Suprapubic skin (tissue), 4 donors: ENCODE data around the gene NPAS1.

Experiments used
- EP300 ChIP-seq: sonication (generic); formaldehyde crosslinking; IDR thresholded peaks from one replicate; pipeline ENCODE4 v1.6.1; 2017; ENCODE audit warnings: antibody characterized with exemption
- POLR2A ChIP-seq, 2 donors: fragments of 450-650 bp; IDR thresholded peaks; one replicate each; pipeline ENCODE4 v1.6.1; 2017; ENCODE audit warnings: antibody characterized with exemption in 2 of 2, mild to moderate bottlenecking in 2 of 2, moderate library complexity in 2 of 2
- POLR2AphosphoS5 ChIP-seq, 3 donors: sonication (generic); formaldehyde crosslinking; IDR thresholded peaks; one replicate each; pipeline ENCODE4 v1.6.1; 2017; ENCODE audit warnings: antibody characterized with exemption in 3 of 3
- TF ChIP-seq, protein P1 (sequence below), 2 donors: fragments of 200-600 bp in 1 of 2; fragments of 450-650 bp in 1 of 2; sonication (generic) in 1 of 2; IDR thresholded peaks; one replicate each; pipeline ENCODE4 v1.5.1; 2016 to 2019; ENCODE audit warnings: antibody characterized with exemption in 2 of 2, mild to moderate bottlenecking in 1 of 2, moderate library complexity in 1 of 2

DNA sequence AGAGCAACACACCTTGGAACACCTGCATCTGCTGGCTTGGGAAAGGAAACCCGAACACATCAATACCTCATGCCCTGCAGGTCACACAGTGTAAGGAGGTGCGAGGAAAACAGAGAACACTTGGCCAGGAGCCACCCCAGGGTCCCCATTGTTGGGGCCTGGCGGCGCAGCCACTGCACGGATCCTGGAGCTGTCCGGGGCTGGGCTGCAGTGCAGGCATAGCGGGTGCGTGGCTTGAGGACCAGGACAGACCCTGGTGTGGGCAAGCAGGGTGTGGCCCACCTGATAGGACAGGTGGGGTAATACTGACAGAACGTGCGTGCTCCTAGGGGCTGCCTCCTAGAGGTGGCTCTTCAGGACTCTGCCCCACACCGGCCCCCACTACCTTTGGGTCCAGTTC is 45.6 kb downstream of the NPAS1 start:
- TF ChIP-seq POLR2A (IDR thresholded peaks at IDR 0.05) (no peak), POLR2AphosphoS5 (IDR thresholded peaks at IDR 0.05) (no peak), EP300 (no peak)
- TF ChIP-seq, protein P1, sequence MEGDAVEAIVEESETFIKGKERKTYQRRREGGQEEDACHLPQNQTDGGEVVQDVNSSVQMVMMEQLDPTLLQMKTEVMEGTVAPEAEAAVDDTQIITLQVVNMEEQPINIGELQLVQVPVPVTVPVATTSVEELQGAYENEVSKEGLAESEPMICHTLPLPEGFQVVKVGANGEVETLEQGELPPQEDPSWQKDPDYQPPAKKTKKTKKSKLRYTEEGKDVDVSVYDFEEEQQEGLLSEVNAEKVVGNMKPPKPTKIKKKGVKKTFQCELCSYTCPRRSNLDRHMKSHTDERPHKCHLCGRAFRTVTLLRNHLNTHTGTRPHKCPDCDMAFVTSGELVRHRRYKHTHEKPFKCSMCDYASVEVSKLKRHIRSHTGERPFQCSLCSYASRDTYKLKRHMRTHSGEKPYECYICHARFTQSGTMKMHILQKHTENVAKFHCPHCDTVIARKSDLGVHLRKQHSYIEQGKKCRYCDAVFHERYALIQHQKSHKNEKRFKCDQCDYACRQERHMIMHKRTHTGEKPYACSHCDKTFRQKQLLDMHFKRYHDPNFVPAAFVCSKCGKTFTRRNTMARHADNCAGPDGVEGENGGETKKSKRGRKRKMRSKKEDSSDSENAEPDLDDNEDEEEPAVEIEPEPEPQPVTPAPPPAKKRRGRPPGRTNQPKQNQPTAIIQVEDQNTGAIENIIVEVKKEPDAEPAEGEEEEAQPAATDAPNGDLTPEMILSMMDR (IDR thresholded peaks at IDR 0.05): no peak
